ENCODE measurements around the gene KLF1.
"Not testable (repeated sequence)": the region's sequence is repeated elsewhere in the genome, so short reads cannot be mapped to it uniquely, and the experiment has no call there.

KLF1 gene

GRCh38 chr19:12866416-12867119, 20.4 kb downstream of the KLF1 start:
- DNase-seq: no peak

GRCh38 chr19:12865746-12866415, 21.1 kb downstream of the KLF1 start:
- DNase-seq: no peak

- no peak for DNase-seq
Observed at GRCh38 chr19:12864721-12865715, 22.0 kb downstream of the KLF1 start.

- no peak for DNase-seq
Observed at GRCh38 chr19:12864143-12864542, 22.9 kb downstream of the KLF1 start.

- no peak for DNase-seq
Observed at GRCh38 chr19:12859546-12859945, 27.5 kb downstream of the KLF1 start.

- no peak for DNase-seq
Observed at GRCh38 chr19:12858041-12858928, 28.7 kb downstream of the KLF1 start.

GRCh38 chr19:12856653-12857052, 30.3 kb downstream of the KLF1 start:
- DNase-seq: no peak

GRCh38 chr19:12847159-12848139, 39.6 kb downstream of the KLF1 start:
- DNase-seq: no peak

- DNase-seq: not testable (repeated sequence)
Observed at GRCh38 chr19:12846613-12847012, 40.4 kb downstream of the KLF1 start.

GRCh38 chr19:12843999-12844732, 42.8 kb downstream of the KLF1 start:
- no peak for DNase-seq

GRCh38 chr19:12843328-12843727, 43.7 kb downstream of the KLF1 start:
- DNase-seq: no peak

- DNase-seq: no peak
Observed at GRCh38 chr19:12842511-12842910, 44.5 kb downstream of the KLF1 start.

- no peak for DNase-seq
Observed at GRCh38 chr19:12841094-12841493, 45.9 kb downstream of the KLF1 start.

- DNase-seq: no peak
Observed at GRCh38 chr19:12840091-12841079, 46.6 kb downstream of the KLF1 start.

- DNase-seq: no peak
Observed at GRCh38 chr19:12838886-12839756, 47.9 kb downstream of the KLF1 start.

- DNase-seq: no peak
Observed at GRCh38 chr19:12838182-12838885, 48.7 kb downstream of the KLF1 start, which contains the start of gene MAST1. Gene MAST1, plus strand, starts transcription at chr19:12838515. Its CDS starts 58 bp downstream, at chr19:12838573.

GRCh38 chr19:12837225-12837624, 49.8 kb downstream of the KLF1 start:
- no peak for DNase-seq

Data from NCI-H2081 treated with DMSO at 0.1 percent for 48 hours (cell line).